ENCODE data around the gene CFAP74.

GRCh38 chr1:1997576-1997975, 6.0 kb downstream of the CFAP74 start:
- TF ChIP-seq POLR2A (IDR thresholded peaks at IDR 0.05; ENCODE audit: low read depth, low read length) (no peak), CTCF (IDR thresholded peaks at IDR 0.05; ENCODE audit: extremely low read depth in 1 of 2, insufficient read depth in 1 of 2, low read depth in 1 of 2, low read length in 2 of 2) (no peak), MYC (IDR thresholded peaks at IDR 0.05; ENCODE audit: low read depth, low read length) (no peak), EZH2 (IDR thresholded peaks at IDR 0.05; ENCODE audit: borderline replicate concordance, low read depth, low read length, severe bottlenecking) (no peak), MAX (IDR thresholded peaks at IDR 0.05; ENCODE audit: insufficient read depth, insufficient read length) (no peak), POLR2AphosphoS5 (IDR thresholded peaks at IDR 0.05; ENCODE audit: insufficient read depth, low read depth, low read length) (no peak), JUN (IDR thresholded peaks at IDR 0.05; ENCODE audit: borderline replicate concordance, insufficient read depth, insufficient read length, low read depth) (no peak), FOS (IDR thresholded peaks at IDR 0.05; ENCODE audit: borderline replicate concordance, insufficient read depth, low read length) (no peak), GATA2 (IDR thresholded peaks at IDR 0.05; ENCODE audit: insufficient read depth, insufficient read length, low read depth, low read length) (no peak)

Data from endothelial cell of umbilical vein (primary cell).